ENCODE measurements around the gene RARRES1. TPM values are rescaled to one million over a fixed set of nuclear protein-coding genes. Genes with fewer than 3 reads are reported as not detected.

RARRES1 gene
- total and polyA plus RNA-seq, 2 experiments from 2014 or later = 0.10 to 0.82 TPM

- TF ChIP-seq ZNF462 (CRISPR knock-in tag; IDR thresholded peaks at IDR 0.05) = no peak
- TF ChIP-seq EZH2 (IDR thresholded peaks at IDR 0.05; ENCODE audit: low read depth, unreplicated experiment) = no peak
- TF ChIP-seq CREB1 (CRISPR knock-in tag; IDR thresholded peaks at IDR 0.05; ENCODE audit: low read depth) = no peak
- TF ChIP-seq ZNF114 (CRISPR knock-in tag; IDR thresholded peaks at IDR 0.05) = no peak
Measured at GRCh38 chr3:158712443-158712842, 19.8 kb downstream of the RARRES1 start (continued).

GRCh38 chr3:158711886-158712285, 20.4 kb downstream of the RARRES1 start:
- peaks cover 6% of the 10 kb centered on the region; the same call in 2 of the 3 replicates for H3K36me3 Mint-ChIP-seq (ENCODE audit: low read depth)
- H3K4me1 Mint-ChIP-seq = peaks cover 24% of the 10 kb centered on the region; the same call in 2 of the 3 replicates
- no peak overlapping the region for H2AFZ ChIP-seq
- no peaks in the 10 kb centered on the region for H3K9me2 ChIP-seq (ENCODE audit: insufficient read depth)
- no peak overlapping the region; the same call in 1 of the 2 replicates for H3K27ac ChIP-seq (ENCODE audit: low read depth)
- no peaks in the 10 kb centered on the region for H4K20me1 ChIP-seq (replicated peaks; ENCODE audit: insufficient read depth)
- DNase-seq (ENCODE audit: low spot score) (no peak), ATAC-seq (no peak)
- H3K4me3 ChIP-seq = no peak overlapping the region
- no peaks in the 10 kb centered on the region for H3K27me3 ChIP-seq (ENCODE audit: insufficient read depth)
- H3F3A ChIP-seq (replicated peaks; ENCODE audit: low read depth) = no peaks in the 10 kb centered on the region
- no peaks in the 10 kb centered on the region for H3K27me3 Mint-ChIP-seq (ENCODE audit: insufficient read depth, low read depth, poor library complexity)
- no peaks in the 10 kb centered on the region for H3K36me3 ChIP-seq (ENCODE audit: insufficient read depth)
- H3K4me2 ChIP-seq = no peak overlapping the region
- no peaks in the 10 kb centered on the region; the same call in 1 of the 2 replicates for H3K4me1 ChIP-seq (ENCODE audit: insufficient read depth)
- no peaks in the 10 kb centered on the region for H3K9me3 Mint-ChIP-seq
- H3K4me3 Mint-ChIP-seq = no peak overlapping the region
- H3K27ac Mint-ChIP-seq = 0 out of 2 replicates have a peak overlapping the region, but pooled peaks have one; percentile 47
- H3K79me2 ChIP-seq (replicated peaks; ENCODE audit: insufficient read depth) = no peaks in the 10 kb centered on the region
- no peak for TF ChIP-seq POLR2AphosphoS5 (IDR thresholded peaks at IDR 0.05; ENCODE audit: low read depth)
- no peak for TF ChIP-seq CTCF (conservative IDR thresholded peaks at IDR 0.05; ENCODE audit: low read depth in 2 of 2)
- TF ChIP-seq ZNF331 (CRISPR knock-in tag; IDR thresholded peaks at IDR 0.05; ENCODE audit: low read depth) = no peak
- TF ChIP-seq NANOG (IDR thresholded peaks at IDR 0.05; ENCODE audit: borderline replicate concordance) = no peak
- TF ChIP-seq ETS1 (IDR thresholded peaks at IDR 0.05) = no peak
- TF ChIP-seq EZH2phosphoT487 (IDR thresholded peaks at IDR 0.05; ENCODE audit: unreplicated experiment) = no peak
- no peak for TF ChIP-seq STAT1 (IDR thresholded peaks at IDR 0.05; ENCODE audit: unreplicated experiment)

Data from GM23338 (cell line).